ENCODE data around the gene DHRS2. TPM values are rescaled to one million over a fixed set of nuclear protein-coding genes. Genes with fewer than 3 reads are reported as not detected.
A peak's percentile ranks its signal among the peaks of the same experiment; 100 is the strongest.

Gene DHRS2
- total and polyA plus RNA-seq, 2 of the 13 experiments (the other 11 are each of a cell fraction or from before 2014, with no cell fraction given) = 1,621 to 3,021 TPM

DNA sequence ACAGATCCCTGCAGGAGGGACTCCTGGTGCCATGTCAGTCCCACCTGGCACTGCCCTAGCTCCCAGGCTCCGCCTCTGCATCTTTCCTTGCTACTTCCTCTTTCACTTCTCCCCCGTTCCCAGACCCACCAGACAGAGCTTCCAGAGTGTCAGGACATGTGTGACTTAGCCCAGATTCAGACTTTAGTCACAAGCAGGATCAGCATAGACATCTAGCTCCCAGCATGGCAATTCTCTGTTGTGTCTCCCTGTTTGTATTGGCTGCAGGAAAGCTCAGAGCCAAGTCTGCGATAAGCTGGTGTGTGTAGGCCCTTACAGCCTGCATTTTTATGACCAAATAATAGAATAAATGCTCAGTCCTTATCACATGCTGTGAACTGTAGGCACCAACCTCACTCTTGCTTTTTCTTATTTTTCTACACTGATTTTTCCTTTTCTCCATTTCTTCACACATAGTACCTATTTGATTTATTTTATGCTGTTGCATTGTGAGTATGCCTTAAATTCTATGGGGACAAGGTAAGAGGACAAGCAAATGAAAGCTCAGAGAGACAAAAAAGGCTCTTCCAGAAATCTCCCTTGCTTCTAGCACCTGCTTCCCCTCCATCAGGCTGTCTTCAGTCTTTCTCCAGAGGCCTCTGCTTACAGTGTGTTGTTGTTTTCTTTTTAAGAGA lies 5.9 kb downstream of the DHRS2 start (continued):
- TF ChIP-seq ZSCAN22 (CRISPR knock-in tag; IDR thresholded peaks at IDR 0.05) (no peak), TFDP2 (CRISPR knock-in tag; IDR thresholded peaks at IDR 0.05) (no peak), ZNF432 (CRISPR knock-in tag; IDR thresholded peaks at IDR 0.05; ENCODE audit: borderline replicate concordance) (no peak), ZSCAN20 (CRISPR knock-in tag; IDR thresholded peaks at IDR 0.05; ENCODE audit: borderline replicate concordance) (no peak), RNF2 (conservative IDR thresholded peaks at IDR 0.05; ENCODE audit: low read depth) (no peak), TBX2 (CRISPR knock-in tag; IDR thresholded peaks at IDR 0.05; ENCODE audit: borderline replicate concordance) (no peak), ZSCAN5A (CRISPR knock-in tag; IDR thresholded peaks at IDR 0.05; ENCODE audit: borderline replicate concordance) (0 out of 2 replicates have a peak, but pooled peaks have one; percentile 32), KAT2B (IDR thresholded peaks at IDR 0.05; ENCODE audit: borderline replicate concordance, low read depth, low read length) (no peak), ZKSCAN8 (CRISPR knock-in tag; IDR thresholded peaks at IDR 0.05; ENCODE audit: borderline replicate concordance) (no peak), LBX2 (CRISPR knock-in tag; IDR thresholded peaks at IDR 0.05; ENCODE audit: borderline replicate concordance) (no peak), ARID3A (IDR thresholded peaks at IDR 0.05; ENCODE audit: low read depth, low read length) (no peak), ZNF121 (CRISPR knock-in tag; IDR thresholded peaks at IDR 0.05) (no peak), KLF9 (CRISPR knock-in tag; IDR thresholded peaks at IDR 0.05; ENCODE audit: low read depth) (no peak), PAF1 (CRISPR knock-in tag; IDR thresholded peaks at IDR 0.05) (peak; percentile 87), ZNF224 (CRISPR knock-in tag; IDR thresholded peaks at IDR 0.05) (0 out of 2 replicates have a peak, but pooled peaks have one; percentile 31), ZNF615 (CRISPR knock-in tag; IDR thresholded peaks at IDR 0.05; ENCODE audit: borderline replicate concordance) (no peak), RBM22 (optimal IDR thresholded peaks at IDR 0.05; ENCODE audit: low read length) (peak; percentile 74), RARG (CRISPR knock-in tag; IDR thresholded peaks at IDR 0.05; ENCODE audit: low read depth) (no peak), SP5 (CRISPR knock-in tag; IDR thresholded peaks at IDR 0.05; ENCODE audit: borderline replicate concordance, low read depth) (no peak), RBAK (CRISPR knock-in tag; IDR thresholded peaks at IDR 0.05) (no peak), ATF7-NPFF (CRISPR knock-in tag; IDR thresholded peaks at IDR 0.05; ENCODE audit: low read depth) (no peak)
- TF ChIP-seq, protein P1, sequence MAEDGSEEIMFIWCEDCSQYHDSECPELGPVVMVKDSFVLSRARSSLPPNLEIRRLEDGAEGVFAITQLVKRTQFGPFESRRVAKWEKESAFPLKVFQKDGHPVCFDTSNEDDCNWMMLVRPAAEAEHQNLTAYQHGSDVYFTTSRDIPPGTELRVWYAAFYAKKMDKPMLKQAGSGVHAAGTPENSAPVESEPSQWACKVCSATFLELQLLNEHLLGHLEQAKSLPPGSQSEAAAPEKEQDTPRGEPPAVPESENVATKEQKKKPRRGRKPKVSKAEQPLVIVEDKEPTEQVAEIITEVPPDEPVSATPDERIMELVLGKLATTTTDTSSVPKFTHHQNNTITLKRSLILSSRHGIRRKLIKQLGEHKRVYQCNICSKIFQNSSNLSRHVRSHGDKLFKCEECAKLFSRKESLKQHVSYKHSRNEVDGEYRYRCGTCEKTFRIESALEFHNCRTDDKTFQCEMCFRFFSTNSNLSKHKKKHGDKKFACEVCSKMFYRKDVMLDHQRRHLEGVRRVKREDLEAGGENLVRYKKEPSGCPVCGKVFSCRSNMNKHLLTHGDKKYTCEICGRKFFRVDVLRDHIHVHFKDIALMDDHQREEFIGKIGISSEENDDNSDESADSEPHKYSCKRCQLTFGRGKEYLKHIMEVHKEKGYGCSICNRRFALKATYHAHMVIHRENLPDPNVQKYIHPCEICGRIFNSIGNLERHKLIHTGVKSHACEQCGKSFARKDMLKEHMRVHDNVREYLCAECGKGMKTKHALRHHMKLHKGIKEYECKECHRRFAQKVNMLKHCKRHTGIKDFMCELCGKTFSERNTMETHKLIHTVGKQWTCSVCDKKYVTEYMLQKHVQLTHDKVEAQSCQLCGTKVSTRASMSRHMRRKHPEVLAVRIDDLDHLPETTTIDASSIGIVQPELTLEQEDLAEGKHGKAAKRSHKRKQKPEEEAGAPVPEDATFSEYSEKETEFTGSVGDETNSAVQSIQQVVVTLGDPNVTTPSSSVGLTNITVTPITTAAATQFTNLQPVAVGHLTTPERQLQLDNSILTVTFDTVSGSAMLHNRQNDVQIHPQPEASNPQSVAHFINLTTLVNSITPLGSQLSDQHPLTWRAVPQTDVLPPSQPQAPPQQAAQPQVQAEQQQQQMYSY (CRISPR knock-in tag; IDR thresholded peaks at IDR 0.05) = no peak

All from HepG2 (cell line).